Loucy (cell line): ENCODE measurements around the gene ENDOG.

Source experiments
- H2AFZ ChIP-seq: fragments of 200-600 bp; sonication (generic); 2 replicates; pipeline ENCODE4 v1.6.0; 2016; ENCODE audit warnings: antibody characterized with exemption, mild to moderate bottlenecking, low read length, moderate library complexity
- H3F3A ChIP-seq: fragments of 200-600 bp; 2 replicates; pipeline ENCODE4 v1.6.0; 2016; ENCODE audit warnings: antibody characterized with exemption, low read depth, mild to moderate bottlenecking
- H3K27me3 ChIP-seq: fragments of 200-600 bp; sonication (generic); 2 replicates; pipeline ENCODE4 v1.6.1; 2014; ENCODE audit warnings: low read length, mild to moderate bottlenecking; ENCODE audit not compliant: insufficient read depth, poor library complexity, severe bottlenecking
- H3K36me3 ChIP-seq: fragments of 200-600 bp; sonication (generic); 2 replicates; pipeline ENCODE4 v1.6.1; 2016; ENCODE audit warnings: low read length; ENCODE audit not compliant: insufficient read depth
- H3K4me1 ChIP-seq: fragments of 200-600 bp; sonication (generic); 2 replicates; pipeline ENCODE4 v1.5.1; 2014; ENCODE audit warnings: low read length, mild to moderate bottlenecking; ENCODE audit not compliant: insufficient read depth, poor library complexity, severe bottlenecking
- H3K4me2 ChIP-seq: fragments of 200-600 bp; sonication (generic); 2 replicates; pipeline ENCODE4 v1.6.0; 2014; ENCODE audit warnings: antibody characterized with exemption, low read length, low read depth, mild to moderate bottlenecking; ENCODE audit not compliant: poor library complexity, severe bottlenecking
- H3K4me3 ChIP-seq: fragments of 200-600 bp; sonication (generic); 2 replicates; pipeline ENCODE4 v1.5.1; 2014; ENCODE audit warnings: low read length, mild to moderate bottlenecking, mixed read lengths; ENCODE audit not compliant: poor library complexity, severe bottlenecking
- H3K79me2 ChIP-seq: fragments of 200-600 bp; sonication (generic); 2 replicates; pipeline ENCODE4 v1.6.1; 2014; ENCODE audit warnings: low read length; ENCODE audit not compliant: insufficient read depth
- H3K9ac ChIP-seq: fragments of 200-600 bp; sonication (generic); 2 replicates; pipeline ENCODE4 v1.6.0; 2014; ENCODE audit warnings: mild to moderate bottlenecking, low read depth, low read length, moderate library complexity; ENCODE audit not compliant: poor library complexity, severe bottlenecking
- H3K9me2 ChIP-seq: fragments of 200-600 bp; sonication (generic); replicated peaks from 2 replicates; pipeline ENCODE4 v1.6.1; 2016; ENCODE audit warnings: low read depth, low read length, mixed read lengths
- H3K9me3 ChIP-seq: fragments of 200-600 bp; sonication (generic); 2 replicates; pipeline ENCODE4 v1.6.1; 2014; ENCODE audit warnings: mild to moderate bottlenecking, antibody characterized with exemption, low read length, low read depth; ENCODE audit not compliant: insufficient read depth
- H4K20me1 ChIP-seq: fragments of 200-600 bp; sonication (generic); 2 replicates; pipeline ENCODE4 v1.6.0; 2014; ENCODE audit warnings: antibody characterized with exemption, low read length, mild to moderate bottlenecking; ENCODE audit not compliant: insufficient read depth, poor library complexity, severe bottlenecking
- EZH2phosphoT487 ChIP-seq: fragments of 200-600 bp; IDR thresholded peaks from 2 replicates; pipeline ENCODE4 v1.6.1; 2018; ENCODE audit warnings: antibody characterized with exemption, mild to moderate bottlenecking, moderate library complexity, borderline replicate concordance
- TF ChIP-seq, protein P1 (sequence below): fragments of 200-600 bp; sonication (generic); conservative IDR thresholded peaks from 2 replicates; pipeline ENCODE4 v1.5.1; 2014; ENCODE audit warnings: mild to moderate bottlenecking, antibody characterized with exemption, low read length

Gene ENDOG

DNA sequence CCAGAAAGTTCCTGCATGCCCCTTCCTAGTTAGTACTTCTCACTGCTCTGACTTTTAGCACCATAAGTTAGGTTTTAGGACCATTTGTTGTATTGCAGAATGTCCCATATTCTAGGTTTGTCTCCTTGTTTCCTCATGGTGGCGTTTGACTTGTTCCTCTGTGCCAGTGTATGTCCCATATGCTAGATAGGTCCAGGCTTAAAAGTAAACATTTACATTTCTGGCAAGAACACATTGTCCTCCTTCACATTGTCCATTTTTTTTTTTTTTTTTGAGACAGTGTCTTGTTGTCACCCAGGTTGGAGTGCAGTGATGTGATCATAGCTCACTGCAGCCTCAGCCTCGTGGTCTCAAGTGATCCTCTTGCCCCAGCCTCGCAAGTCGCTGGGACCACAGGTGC is 15.8 kb upstream of the ENDOG start:
- H3K79me2 ChIP-seq: no peaks in the 10 kb centered on the region
- no peaks in the 10 kb centered on the region for H4K20me1 ChIP-seq
- H3K27me3 ChIP-seq: no peaks in the 10 kb centered on the region
- peaks cover 15% of the 10 kb centered on the region; the same call in 1 of the 2 replicates for H3K36me3 ChIP-seq
- TF ChIP-seq EZH2phosphoT487: no peak
- TF ChIP-seq, protein P1, sequence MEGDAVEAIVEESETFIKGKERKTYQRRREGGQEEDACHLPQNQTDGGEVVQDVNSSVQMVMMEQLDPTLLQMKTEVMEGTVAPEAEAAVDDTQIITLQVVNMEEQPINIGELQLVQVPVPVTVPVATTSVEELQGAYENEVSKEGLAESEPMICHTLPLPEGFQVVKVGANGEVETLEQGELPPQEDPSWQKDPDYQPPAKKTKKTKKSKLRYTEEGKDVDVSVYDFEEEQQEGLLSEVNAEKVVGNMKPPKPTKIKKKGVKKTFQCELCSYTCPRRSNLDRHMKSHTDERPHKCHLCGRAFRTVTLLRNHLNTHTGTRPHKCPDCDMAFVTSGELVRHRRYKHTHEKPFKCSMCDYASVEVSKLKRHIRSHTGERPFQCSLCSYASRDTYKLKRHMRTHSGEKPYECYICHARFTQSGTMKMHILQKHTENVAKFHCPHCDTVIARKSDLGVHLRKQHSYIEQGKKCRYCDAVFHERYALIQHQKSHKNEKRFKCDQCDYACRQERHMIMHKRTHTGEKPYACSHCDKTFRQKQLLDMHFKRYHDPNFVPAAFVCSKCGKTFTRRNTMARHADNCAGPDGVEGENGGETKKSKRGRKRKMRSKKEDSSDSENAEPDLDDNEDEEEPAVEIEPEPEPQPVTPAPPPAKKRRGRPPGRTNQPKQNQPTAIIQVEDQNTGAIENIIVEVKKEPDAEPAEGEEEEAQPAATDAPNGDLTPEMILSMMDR: no peak
- H3K9me3 ChIP-seq: no peaks in the 10 kb centered on the region
- H3K9ac ChIP-seq: no peak overlapping the region
- no peaks in the 10 kb centered on the region for H3F3A ChIP-seq
- no peaks in the 10 kb centered on the region for H3K9me2 ChIP-seq
- H3K4me3 ChIP-seq: no peak overlapping the region
- no peaks in the 10 kb centered on the region for H3K4me1 ChIP-seq
- no peak overlapping the region for H2AFZ ChIP-seq
- no peak overlapping the region for H3K4me2 ChIP-seq

DNA sequence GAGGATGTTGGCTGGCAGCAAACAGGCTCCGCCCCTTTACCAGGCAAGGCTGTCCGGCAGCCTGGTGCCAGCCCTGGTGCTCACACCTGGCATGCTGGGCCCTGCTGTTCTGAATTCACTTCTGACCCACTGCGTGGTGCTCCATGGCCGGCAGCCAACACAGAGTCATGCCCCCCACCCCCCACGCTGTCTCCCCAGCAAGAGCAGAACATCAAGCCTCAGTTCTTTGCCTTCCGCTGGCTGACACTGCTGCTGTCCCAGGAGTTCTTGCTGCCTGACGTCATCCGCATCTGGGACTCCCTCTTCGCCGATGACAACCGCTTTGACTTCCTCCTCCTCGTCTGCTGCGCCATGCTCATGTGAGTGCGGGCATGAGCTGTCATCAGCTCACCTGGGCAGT is 12.6 kb upstream of the ENDOG start:
- Histone ChIP-seq H3K4me2 (no peak overlapping the region), H3K9me2 (no peaks in the 10 kb centered on the region), H3F3A (no peaks in the 10 kb centered on the region), H3K4me1 (no peaks in the 10 kb centered on the region), H3K27me3 (no peaks in the 10 kb centered on the region), H2AFZ (no peak overlapping the region), H3K4me3 (no peak overlapping the region), H3K36me3 (peaks cover 9% of the 10 kb centered on the region; the same call in 1 of the 2 replicates), H4K20me1 (no peaks in the 10 kb centered on the region), H3K9ac (no peak overlapping the region), H3K9me3 (no peaks in the 10 kb centered on the region), H3K79me2 (no peaks in the 10 kb centered on the region)
- TF ChIP-seq, protein P1: no peak
- no peak for TF ChIP-seq EZH2phosphoT487

DNA sequence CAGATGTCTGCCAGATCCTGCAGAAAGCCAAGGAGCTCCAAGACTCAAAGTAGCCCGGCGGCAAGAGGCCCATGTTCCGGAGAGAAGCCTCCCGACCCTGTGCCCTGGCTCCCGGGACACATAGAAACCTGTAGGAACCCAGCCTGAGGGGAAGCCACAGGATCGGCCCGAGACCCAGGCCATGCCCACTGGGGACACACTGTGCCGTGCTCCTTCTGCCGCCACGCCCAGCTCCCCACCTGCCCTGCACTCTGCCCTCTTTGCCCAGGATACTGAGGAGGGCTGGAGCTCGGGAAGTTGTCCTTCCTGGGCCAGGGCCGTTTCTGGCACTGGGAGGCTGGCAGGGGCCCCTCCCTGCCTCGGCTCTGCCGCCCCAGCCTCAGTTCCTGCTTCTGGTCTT is 10.5 kb upstream of the ENDOG start:
- Histone ChIP-seq H3K4me3 (no peak overlapping the region), H3K9ac (no peak overlapping the region), H3K27me3 (no peaks in the 10 kb centered on the region), H3F3A (no peaks in the 10 kb centered on the region), H3K9me3 (no peaks in the 10 kb centered on the region), H2AFZ (no peak overlapping the region), H3K4me2 (no peak overlapping the region), H3K79me2 (no peaks in the 10 kb centered on the region), H3K4me1 (no peaks in the 10 kb centered on the region), H3K36me3 (peaks cover 6% of the 10 kb centered on the region; the same call in 1 of the 2 replicates), H3K9me2 (no peaks in the 10 kb centered on the region), H4K20me1 (no peaks in the 10 kb centered on the region)
- TF ChIP-seq EZH2phosphoT487: no peak
- TF ChIP-seq, protein P1: no peak
